ENCODE data around the gene GGTA1.

- TF ChIP-seq CTCF (IDR thresholded peaks at IDR 0.05 in 2 of 3, conservative IDR thresholded peaks at IDR 0.05 in 1 of 3; ENCODE audit: borderline replicate concordance in 1 of 3, insufficient read depth in 1 of 3, low read depth in 2 of 3, low read length in 2 of 3) (no peak), RAD21 (IDR thresholded peaks at IDR 0.05; ENCODE audit: low read depth) (no peak), POLR2A (IDR thresholded peaks at IDR 0.05; ENCODE audit: borderline replicate concordance, extremely low read depth, insufficient read depth, insufficient read length) (no peak), POLR2AphosphoS5 (IDR thresholded peaks at IDR 0.05; ENCODE audit: low read depth, low read length) (no peak), EZH2 (IDR thresholded peaks at IDR 0.05) (no peak), SRF (IDR thresholded peaks at IDR 0.05; ENCODE audit: low read depth) (no peak), EGR1 (IDR thresholded peaks at IDR 0.05; ENCODE audit: low read depth) (no peak), EZH2phosphoT487 (IDR thresholded peaks at IDR 0.05; ENCODE audit: borderline replicate concordance) (no peak), ZNF274 (IDR thresholded peaks at IDR 0.05; ENCODE audit: low read depth, low read length) (no peak), MAX (IDR thresholded peaks at IDR 0.05) (no peak), ATF3 (IDR thresholded peaks at IDR 0.05) (no peak)
Measured at GRCh38 chr9:121537283-121537682, 37.6 kb upstream of the GGTA1 start.

Measured in HCT116 (cell line).